Measurements from ENCODE around the gene TIMM50. TPM values are rescaled to one million over a fixed set of nuclear protein-coding genes. Genes with fewer than 3 reads are reported as not detected.

The TIMM50 gene
- total RNA-seq, 1 donor from 2014 or later, result 79.3 TPM

- Mint-ChIP-seq H3K4me1 (ENCODE audit: low read depth) (peaks cover 7% of the 10 kb centered on the region), H3K4me3 (ENCODE audit: low read depth) (no peak overlapping the region), H3K27me3 (no peaks in the 10 kb centered on the region), H3K9me3 (ENCODE audit: low read depth) (no peaks in the 10 kb centered on the region), H3K27ac (no peak overlapping the region), H3K36me3 (ENCODE audit: insufficient read depth) (no peaks in the 10 kb centered on the region)
- TF ChIP-seq CTCF (IDR thresholded peaks at IDR 0.05; ENCODE audit: unreplicated experiment), result no peak
- DNase-seq (ENCODE audit: low spot score, unreplicated experiment), result no peak
Measured at GRCh38 chr19:39533791-39534190, 53.2 kb downstream of the TIMM50 start.

- Mint-ChIP-seq H3K27me3 (no peaks in the 10 kb centered on the region), H3K27ac (peak overlapping the region; percentile 97)
- no peak for DNase-seq (ENCODE audit: low spot score, unreplicated experiment)
Measured at GRCh38 chr19:39539165-39539517, 58.5 kb downstream of the TIMM50 start.

GRCh38 chr19:39539518-39540332, 59.1 kb downstream of the TIMM50 start, which contains the start of gene EID2:
EID2 (minus strand) TSS chr19:39540161; CDS start chr19:39540079, 82 bp downstream.
- no peaks in the 10 kb centered on the region for H3K36me3 Mint-ChIP-seq (ENCODE audit: insufficient read depth)
- peak; percentile 91 for DNase-seq (ENCODE audit: low spot score, unreplicated experiment)
- H3K4me1 Mint-ChIP-seq (ENCODE audit: low read depth), result peaks cover 20% of the 10 kb centered on the region
- peaks cover under 1% of the 10 kb centered on the region for H3K27me3 Mint-ChIP-seq
- H3K9me3 Mint-ChIP-seq (ENCODE audit: low read depth), result no peaks in the 10 kb centered on the region
- TF ChIP-seq CTCF (IDR thresholded peaks at IDR 0.05; ENCODE audit: unreplicated experiment), result peak; percentile 75
- peak within 1 kb of the TSS; percentile 99 for H3K27ac Mint-ChIP-seq
- H3K4me3 Mint-ChIP-seq (ENCODE audit: low read depth), result peak within 1 kb of the TSS; percentile 97

More at GRCh38 chr19:39539165-39539517, 58.5 kb downstream of the TIMM50 start:
- no peak for TF ChIP-seq CTCF (IDR thresholded peaks at IDR 0.05; ENCODE audit: unreplicated experiment)
- Mint-ChIP-seq H3K9me3 (ENCODE audit: low read depth) (no peaks in the 10 kb centered on the region), H3K4me1 (ENCODE audit: low read depth) (peaks cover 20% of the 10 kb centered on the region), H3K36me3 (ENCODE audit: insufficient read depth) (no peaks in the 10 kb centered on the region), H3K4me3 (ENCODE audit: low read depth) (peak overlapping the region; percentile 89)

GRCh38 chr19:39540333-39540673, 59.7 kb downstream of the TIMM50 start:
- Mint-ChIP-seq H3K36me3 (ENCODE audit: insufficient read depth) (no peaks in the 10 kb centered on the region), H3K27ac (peak overlapping the region; percentile 99), H3K27me3 (peaks cover 3% of the 10 kb centered on the region), H3K4me3 (ENCODE audit: low read depth) (peak overlapping the region; percentile 97), H3K4me1 (ENCODE audit: low read depth) (peaks cover 20% of the 10 kb centered on the region), H3K9me3 (ENCODE audit: low read depth) (no peaks in the 10 kb centered on the region)
- DNase-seq (ENCODE audit: low spot score, unreplicated experiment), result no peak
- TF ChIP-seq CTCF (IDR thresholded peaks at IDR 0.05; ENCODE audit: unreplicated experiment), result no peak

Other genes starting within 250 kb of the TIMM50 start
- gene IFNL3, start 235.8 kb upstream of the TIMM50 start, total RNA-seq, result not detected in 2 replicates
- gene IFNL4, start 232.0 kb upstream of the TIMM50 start, total RNA-seq, result not detected in 2 replicates
- not detected in 2 replicates for gene IFNL2, start 212.4 kb upstream of the TIMM50 start, total RNA-seq
- not detected in 2 replicates for gene IFNL1, start 184.4 kb upstream of the TIMM50 start, total RNA-seq
- gene LRFN1, start 160.0 kb upstream of the TIMM50 start, total RNA-seq, result 4.8 and 5.2 TPM in 2 replicates
- gene GMFG, start 144.8 kb upstream of the TIMM50 start, total RNA-seq, result not detected in 2 replicates
- gene SAMD4B, start 138.4 kb upstream of the TIMM50 start, total RNA-seq, result 140 and 152 TPM in 2 replicates
- gene PAF1, start 89.7 kb upstream of the TIMM50 start, total RNA-seq, result 49.4 and 49.5 TPM in 2 replicates
- gene MED29, start 89.5 kb upstream of the TIMM50 start, total RNA-seq, result 36.3 and 39.0 TPM in 2 replicates
- 10.5 and 10.6 TPM in 2 replicates for gene ZFP36, start 74.0 kb upstream of the TIMM50 start, total RNA-seq
- gene PLEKHG2, start 68.2 kb upstream of the TIMM50 start, total RNA-seq, result 162 and 170 TPM in 2 replicates
- 1,449 and 1,510 TPM in 2 replicates for gene RPS16, start 44.9 kb upstream of the TIMM50 start, total RNA-seq
- 170 and 171 TPM in 2 replicates for gene SUPT5H, start 35.3 kb upstream of the TIMM50 start, total RNA-seq
- 0.93 and 1.1 TPM in 2 replicates for gene DLL3, start 18.1 kb downstream of the TIMM50 start, total RNA-seq
- 5.1 and 6.5 TPM in 2 replicates for gene SELENOV, start 34.3 kb downstream of the TIMM50 start, total RNA-seq
- 1.8 and 2.0 TPM in 2 replicates for gene EID2B, start 52.0 kb downstream of the TIMM50 start, total RNA-seq
- gene EID2, start 59.3 kb downstream of the TIMM50 start, total RNA-seq, result 21.0 and 24.1 TPM in 2 replicates
- not detected in 2 replicates for gene LGALS13, start 121.7 kb downstream of the TIMM50 start, total RNA-seq
- not detected in 2 replicates for gene LGALS16, start 175.1 kb downstream of the TIMM50 start, total RNA-seq
- not detected in 2 replicates for gene LGALS14, start 223.6 kb downstream of the TIMM50 start, total RNA-seq

Measured in progenitor cell of endocrine pancreas (in vitro differentiated cells).